NCI-H146 treated with DMSO at 0.1 percent for 48 hours (cell line): ENCODE measurements around the gene WDR7.
A peak's percentile ranks its signal among the peaks of the same experiment; 100 is the strongest.
"Not testable (repeated sequence)": the region's sequence is repeated elsewhere in the genome, so short reads cannot be mapped to it uniquely, and the experiment has no call there.

Experiments used
- DNase-seq: peaks from one replicate; lab custom pipeline; 2025; ENCODE audit not compliant: unreplicated experiment; lab: John Stamatoyannopoulos, UW

WDR7 gene

DNA sequence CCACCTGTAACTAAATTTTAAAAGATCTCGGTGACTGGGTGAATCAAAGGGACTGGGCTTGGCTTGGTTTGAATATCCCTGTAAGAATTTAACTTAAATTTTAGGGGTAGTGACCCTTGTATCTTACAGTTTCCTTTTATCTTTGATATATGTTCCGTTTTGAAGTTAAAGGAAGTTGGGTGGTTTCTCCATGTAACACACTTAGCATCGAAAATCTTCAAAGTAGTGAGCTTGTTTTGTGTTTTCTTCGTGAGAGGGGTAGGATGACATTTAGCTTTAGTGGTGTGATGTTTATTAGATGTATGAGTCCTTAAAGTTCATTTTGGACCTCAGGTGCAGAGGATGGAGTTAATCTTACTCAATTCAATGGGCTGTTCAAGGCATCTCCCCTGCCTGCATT is 1.6 kb downstream of the WDR7 start:
- DNase-seq = no peak

DNA sequence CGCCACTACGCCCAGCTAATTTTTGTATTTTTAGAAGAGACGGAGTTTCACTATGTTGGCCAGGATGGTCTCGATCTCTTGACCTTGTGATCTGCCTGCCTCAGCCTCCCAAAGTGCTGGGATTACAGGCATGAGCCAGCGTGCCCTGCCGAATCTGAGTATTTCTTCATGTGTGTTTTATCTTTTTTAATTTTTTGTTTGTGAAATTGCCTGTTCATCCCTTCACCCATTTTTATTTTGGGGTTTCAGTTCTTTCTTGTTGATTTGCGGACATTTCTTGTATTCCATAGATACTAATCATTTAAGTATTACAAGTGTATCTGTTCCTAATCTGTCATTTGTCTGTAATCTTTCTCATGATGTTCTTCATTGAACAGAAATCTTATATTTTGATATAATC is 3.1 kb downstream of the WDR7 start:
- DNase-seq = not testable (repeated sequence)

DNA sequence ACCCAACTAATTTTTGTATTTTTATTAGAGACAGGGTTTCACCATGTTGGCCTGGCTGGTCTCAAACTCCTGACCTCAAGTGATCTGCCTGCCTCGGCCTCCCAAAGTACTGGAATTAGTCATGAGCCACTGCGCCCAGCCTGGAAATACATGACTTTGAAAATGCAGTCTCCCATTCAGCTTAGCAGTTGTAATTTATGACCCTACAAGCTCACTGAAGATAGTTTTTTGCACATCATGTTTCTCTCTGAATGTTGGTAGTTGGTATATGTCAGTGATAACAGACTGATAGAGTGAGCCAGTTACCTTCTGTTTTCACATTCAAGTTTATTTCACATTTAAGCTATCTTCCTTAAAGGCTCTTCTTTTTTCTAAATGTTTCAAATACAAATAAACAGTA is 7.1 kb downstream of the WDR7 start:
- no peak for DNase-seq

DNA sequence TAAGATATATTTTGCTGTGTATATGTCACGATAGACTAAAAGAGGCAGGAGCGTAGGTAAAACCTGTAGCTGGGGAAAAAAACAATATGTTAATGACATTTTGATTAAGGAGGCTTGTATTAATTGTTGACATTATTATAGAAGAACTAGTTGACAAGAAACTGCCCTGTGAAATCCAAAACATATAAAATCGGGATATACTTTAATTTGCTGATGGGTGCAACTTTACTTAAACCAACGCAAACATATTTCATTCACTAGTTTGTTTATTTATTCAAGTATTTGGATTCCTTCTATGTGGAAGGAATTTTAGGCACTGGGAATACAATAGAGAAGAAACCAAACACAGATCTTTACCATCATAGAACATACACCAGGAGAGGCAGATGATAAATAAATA is 8.0 kb downstream of the WDR7 start:
- no peak for DNase-seq

DNA sequence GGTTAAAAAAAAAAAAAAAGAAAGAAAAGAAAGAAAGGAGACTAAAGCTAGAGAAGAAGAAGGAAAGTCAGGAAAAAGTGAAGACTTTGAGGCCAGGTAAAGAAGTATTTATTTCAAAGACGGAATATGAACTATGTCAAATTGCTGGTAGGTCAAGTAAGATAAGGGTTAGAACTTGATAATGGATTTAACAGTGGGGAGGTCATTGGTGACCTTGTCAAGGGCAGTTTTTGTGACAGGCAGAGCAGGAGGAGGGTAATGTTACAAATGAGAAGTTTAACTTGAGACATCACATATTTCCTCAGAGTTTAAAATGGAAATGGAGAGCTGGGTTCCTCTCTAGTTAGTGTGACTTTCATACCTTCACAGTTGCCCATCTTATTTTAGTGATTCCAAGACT is 9.5 kb downstream of the WDR7 start:
- DNase-seq = no peak

DNA sequence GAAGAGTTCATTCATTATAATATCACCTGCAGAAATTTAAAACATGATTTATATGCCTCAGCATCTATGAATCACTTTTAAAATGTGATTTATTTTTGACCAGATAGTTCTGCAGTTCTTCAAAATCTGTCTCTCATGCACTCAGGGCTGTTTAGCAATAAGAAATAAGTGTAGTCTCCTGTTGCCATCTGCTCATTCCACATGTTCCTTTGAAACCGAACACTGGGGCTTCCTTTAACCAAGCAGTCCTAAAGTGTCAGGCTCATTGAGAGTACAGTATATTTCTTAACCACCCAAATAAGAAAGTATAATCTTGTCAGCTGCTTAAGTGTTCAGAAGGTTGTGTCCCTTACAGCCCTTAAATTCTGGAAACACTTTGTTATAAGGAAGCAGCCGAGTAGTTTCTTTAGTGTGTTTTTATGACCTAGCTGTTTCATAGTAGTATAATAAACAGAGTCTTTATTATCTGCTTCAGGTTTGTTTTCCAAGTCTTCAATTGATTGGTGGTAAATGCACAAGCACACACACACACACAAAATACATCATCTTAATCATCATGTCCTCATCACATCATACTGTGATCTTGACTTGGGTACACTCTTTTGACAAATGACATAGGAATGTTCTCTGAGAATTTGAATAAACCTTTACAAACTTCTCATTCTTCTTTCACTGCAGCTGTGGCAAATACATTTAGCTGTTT is 10.4 kb downstream of the WDR7 start:
- no peak for DNase-seq

DNA sequence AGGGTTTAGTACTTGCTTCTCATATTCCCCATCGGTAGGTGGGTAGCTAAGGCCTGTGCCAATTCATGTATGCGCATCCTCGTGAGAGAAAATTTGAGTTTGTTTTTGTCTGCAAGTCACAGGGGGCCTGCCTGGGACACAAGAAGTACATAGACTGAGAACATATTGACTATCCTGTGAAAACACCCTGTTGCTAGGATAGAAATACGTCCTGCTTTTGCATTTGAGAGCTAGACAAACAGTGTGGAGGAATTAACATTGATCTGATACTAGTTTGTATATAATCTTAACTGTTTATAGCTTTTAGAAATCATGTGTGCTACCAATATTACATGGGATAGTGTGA is 10.9 kb downstream of the WDR7 start:
- DNase-seq = no peak

DNA sequence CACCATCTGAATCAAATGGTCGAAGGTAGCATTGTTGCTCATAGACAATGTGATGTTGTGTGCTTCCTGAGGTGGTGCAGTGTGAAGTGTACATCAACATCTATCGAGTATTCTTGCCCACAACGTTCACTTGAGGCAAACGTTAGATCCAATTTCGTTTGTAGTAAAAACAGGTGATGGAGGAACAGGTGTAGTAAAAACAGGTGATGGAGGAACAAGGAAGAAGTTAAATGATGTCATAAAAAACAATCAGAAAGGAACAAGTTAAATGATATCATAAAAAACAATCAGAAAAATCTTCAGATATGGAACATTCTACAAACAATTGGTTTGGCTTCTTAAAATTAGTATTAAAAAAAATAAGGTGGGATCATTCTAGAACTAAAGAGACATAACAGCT is 11.3 kb downstream of the WDR7 start:
- DNase-seq = no peak

DNA sequence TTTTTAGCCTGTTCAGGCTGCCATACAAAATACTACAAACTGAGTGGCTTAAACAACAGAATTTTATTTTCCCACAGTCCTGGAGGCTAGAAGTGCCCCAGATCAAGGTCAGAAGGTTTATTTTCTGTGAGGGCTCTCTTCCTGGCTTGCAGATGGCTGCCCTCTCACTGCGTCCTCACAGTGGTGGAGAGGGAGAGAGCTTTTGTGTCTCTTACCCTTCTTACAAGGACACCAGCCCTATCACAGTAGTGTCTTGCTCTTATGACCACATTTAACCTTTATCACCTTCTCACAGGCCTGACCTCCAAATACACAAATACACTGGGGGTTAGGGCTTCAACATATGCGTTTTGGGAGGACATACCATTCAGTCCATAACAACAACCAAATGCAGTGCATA is 11.7 kb downstream of the WDR7 start:
- no peak for DNase-seq

DNA sequence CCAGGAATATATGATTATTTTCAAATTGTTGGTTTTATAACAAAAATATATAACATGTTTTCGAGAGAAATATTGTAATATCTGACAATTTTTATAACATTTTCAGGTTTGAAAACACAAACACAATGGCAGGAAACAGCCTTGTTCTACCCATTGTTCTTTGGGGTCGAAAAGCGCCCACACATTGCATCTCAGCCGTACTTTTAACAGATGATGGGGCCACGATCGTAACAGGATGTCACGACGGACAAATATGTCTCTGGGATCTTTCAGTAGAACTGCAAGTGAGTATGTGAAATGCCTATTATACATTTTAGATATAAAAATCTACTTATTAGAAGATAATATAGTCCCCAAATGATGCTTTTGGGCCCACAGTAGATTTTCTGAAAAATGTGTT is 21.2 kb downstream of the WDR7 start:
- no peak for DNase-seq

DNA sequence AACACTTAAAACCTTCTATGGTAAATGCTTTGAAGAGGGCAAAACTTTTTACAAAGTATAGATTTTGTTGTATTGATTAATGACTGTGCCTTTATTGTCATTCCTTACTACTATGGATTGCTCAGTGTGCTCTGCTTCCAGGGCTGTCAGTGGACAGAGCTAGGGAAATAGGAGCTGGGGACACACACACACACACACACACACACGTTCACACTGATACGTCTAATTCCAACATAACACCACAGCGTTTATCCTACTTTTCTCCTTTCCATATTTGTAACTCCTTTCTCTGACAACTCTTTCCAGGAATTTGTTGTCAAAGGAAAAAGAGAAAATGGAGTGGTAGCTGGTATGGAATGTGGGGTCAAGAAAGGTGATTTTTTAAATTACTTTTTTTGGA is 21.8 kb downstream of the WDR7 start:
- DNase-seq = no peak

DNA sequence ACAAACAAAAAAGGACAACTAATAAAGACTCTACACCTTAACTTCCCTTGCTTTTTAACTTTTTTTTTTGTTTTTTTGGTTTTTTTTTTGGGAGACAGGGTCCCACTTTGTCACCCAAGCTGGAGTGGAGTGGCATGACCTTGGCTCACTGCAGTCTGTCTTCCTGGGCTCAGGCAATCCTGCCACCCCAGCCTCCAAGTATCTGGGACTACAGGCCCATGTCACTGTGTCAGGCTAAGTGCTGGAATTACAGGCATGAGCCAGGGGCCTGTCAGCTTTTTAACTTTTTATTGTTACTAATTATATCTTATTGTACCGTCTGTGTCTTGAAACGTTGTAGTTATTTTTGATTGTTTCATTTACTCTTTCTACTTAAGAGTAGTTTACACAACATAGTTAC is 25.5 kb downstream of the WDR7 start:
- DNase-seq = no peak

DNA sequence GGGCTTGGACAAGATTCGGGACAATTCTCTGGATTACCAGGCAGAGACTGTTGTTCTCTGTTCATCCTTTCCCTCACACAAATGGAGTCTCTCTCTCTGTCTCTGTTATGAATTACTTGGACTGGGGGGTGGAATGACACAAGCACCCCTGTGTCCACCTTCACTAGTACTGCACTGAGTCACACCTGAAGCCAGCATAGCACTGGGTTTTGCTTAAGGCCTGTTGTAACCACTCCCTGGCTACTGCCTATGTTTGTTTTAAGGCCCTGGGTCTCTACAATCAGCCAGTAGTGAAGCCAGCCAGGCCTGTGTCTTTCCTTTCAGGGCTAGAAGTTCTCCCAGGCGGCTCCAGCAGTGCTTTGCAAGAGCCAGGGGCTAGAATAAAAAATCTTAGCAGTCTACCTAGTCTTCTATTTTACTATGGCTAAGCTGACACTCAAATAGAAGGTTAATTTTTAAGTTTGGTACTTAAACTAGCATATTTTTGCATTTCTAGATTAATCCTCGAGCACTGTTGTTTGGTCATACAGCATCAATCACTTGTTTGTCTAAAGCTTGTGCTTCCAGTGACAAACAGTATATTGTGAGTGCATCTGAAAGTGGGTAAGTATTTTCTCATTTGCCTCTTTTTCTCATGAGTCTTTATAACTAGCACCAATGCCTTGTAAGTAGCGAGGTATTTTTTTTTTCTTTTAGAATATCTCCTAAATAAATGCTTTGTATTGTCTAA is 27.8 kb downstream of the WDR7 start:
- DNase-seq = no peak

DNA sequence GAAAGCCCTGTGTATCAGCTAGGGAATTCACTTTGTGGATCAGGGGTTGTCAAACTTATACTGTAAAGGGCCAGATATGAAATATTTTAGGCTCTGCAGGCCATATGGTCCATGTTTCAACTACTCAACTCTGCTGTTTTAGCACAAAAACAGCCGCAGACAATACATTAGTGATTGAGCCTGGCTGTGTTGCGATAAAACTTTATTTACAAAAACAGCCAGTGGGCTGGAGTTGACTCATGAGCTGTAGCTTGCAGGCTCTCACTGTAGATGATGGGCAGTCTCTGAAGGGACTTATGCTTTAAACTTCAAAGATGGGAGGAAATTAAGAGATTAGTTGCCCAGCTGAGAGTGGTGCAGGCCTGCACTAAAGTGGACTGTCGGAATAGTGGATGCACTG is 33.1 kb downstream of the WDR7 start:
- DNase-seq = no peak

DNA sequence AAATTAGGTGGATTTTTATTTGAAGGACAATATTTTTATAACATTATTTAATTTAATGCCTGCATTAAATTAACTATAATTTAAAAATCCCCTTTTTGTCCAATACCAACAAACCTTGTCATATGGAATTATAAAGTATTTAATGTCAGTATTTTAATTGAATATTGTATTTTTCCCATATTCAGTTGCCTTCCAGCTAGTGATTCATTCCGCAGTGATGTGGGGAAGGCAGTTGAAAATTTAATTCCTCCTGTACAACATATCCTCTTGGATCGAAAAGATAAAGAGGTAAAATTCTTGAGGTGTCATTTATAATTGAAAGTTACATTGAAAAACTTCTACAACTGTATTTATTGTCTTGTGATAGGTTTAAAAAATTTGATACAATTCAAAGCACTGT is 40.4 kb downstream of the WDR7 start:
- DNase-seq = no peak

DNA sequence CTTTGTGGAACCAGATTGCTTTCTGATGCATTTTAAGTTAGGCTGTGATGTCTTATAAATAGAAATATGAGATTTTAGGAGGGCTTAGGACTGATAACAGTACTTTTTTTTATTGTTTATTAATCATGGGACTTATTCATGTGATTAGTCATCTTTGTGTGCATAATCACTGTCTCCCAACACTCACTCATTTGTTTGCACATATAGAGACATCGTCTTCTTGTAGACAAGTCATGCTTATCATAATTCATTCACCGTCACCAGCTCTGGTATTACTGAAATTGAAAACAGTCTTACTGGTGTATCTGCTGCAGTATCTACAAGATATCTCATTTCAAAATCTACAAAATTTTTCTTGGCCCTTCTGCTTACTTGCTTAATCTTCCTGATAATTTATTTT is 45.8 kb downstream of the WDR7 start:
- no peak for DNase-seq

DNA sequence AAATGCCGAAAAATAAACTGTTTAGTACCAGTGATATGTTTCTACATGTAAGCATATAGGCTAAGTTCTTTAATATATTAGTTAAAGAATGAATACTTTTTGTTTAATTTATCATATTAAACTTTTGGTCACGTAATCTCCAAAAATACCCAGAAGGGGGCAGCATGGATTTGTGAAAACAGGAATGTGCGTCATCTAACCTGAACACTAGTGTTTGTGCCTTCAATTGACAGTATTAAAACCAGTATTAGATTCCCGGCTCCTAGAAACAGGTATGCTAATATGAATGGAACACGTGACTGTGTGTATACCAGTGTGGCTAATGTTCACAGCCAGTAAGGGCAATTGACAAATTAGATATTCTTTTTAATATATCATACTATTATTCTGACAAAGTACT is 51.8 kb downstream of the WDR7 start:
- peak; percentile 56 for DNase-seq

DNA sequence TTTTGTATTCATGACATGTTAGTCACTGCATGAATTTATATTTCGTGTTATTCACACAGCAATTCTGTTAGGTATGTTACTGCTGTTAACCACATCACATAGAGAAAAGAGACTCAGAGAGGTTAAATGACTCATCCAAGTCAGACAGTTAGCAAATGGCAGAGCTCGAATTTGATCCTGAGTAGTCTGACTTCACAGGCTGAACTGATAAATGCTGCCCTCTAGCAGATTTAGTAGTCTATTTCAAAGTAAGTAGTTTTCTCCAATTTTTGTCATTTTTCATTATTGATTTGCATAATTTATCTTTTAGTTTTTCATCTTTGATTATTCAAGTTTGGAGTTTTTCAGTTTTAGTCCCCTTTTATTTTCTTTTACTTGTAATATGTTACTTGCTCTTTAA is 58.3 kb downstream of the WDR7 start:
- DNase-seq = no peak

DNA sequence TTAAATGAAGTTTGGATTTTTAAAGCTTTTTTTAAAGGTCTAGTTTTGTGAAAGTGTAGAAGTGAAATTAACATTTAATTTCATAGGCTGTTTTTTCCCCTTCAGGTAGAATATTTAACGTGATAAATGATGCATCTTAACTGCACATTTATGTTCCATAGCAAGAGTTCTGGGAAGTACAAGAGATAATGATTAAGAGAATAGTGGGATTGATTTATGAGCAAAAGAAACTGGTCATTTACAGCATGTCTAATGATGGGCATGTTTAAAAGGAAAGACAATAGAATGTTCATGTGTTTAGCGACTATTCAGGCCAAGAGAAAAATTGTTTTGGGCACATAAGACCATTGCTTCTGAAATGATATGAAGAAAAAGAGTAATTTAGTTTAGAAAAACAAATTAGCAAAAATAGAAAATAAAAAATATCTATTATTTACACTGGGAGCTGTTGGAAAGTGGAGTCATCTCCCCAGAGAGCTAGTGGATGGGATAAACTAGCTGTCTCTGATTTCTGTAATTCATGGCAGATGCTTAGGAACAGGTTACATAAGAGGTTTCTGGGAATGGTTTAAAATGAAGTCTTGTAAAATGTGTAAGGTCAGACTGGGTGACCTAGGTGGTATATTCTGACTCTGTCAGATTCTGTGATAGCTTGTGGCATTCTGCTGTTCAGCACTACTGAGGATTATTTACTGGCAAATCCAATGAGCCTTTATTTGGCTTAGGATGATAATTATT is 60.7 kb downstream of the WDR7 start:
- DNase-seq = no peak

DNA sequence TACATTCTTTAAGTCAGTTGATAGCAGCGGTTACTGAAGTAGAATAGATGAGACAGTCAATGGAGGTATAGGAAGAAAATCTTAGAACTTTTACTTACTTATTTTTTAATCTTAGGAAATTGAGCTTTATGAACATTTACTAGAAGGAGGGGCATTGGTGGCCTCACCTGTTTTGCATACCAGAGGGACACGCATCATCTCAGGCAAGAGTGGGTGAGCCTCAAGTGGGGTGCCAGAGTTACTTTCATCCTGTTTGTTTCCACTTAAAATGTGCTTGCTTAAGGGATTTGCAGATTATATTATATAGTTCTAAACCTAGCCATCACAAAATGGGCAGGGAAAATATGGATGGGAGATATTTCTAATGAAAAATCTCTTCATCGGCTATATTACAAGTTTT is 61.6 kb downstream of the WDR7 start:
- no peak for DNase-seq

DNA sequence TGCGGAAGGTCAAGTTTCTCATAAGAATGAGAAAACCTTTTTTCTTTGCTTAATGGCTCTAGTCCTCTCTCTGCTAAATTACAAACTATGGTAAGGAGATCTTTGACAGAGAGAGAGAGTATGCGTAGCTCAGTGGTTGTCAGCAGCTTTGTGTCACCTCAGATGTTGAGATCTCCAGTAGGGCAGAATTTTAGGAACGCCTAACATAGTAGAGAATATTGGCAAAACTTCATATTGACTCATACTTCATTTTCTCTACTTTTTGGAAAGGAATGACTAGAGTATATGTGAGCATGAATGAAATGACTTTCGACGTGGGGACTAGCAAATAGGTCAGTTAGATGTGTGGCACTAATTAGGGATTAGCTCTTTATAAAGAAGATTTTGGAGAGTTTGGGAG is 64.0 kb downstream of the WDR7 start:
- DNase-seq = no peak

DNA sequence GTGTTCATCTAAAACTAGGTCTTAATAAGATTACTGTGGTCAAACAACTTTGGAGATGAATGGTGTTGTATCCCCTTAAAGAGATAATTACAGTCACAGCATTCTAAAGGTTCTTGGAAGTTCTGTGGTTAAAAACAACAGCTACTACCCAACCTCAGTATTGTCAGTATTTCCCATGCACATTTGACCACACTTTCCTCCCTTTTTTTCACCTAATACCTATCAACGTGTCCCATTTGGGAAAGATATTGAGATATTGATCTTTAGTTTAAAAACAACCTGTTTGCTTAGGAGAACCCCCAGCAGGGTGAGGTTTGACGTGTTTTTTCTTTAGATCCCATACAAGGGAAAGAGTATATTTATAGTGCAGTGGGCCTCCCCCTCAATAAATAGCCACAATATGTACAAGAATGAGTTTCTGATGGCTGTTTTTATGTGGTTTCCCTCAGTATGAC is 65.6 kb downstream of the WDR7 start:
- no peak for DNase-seq
